Measurements from ENCODE around the gene SNRNP48. TPM values are rescaled to one million over a fixed set of nuclear protein-coding genes. Genes with fewer than 3 reads are reported as not detected.

SNRNP48 gene
- total and polyA plus RNA-seq, 8 donors, result 7.6 to 29.1 (median 26.8) TPM

GRCh38 chr6:7566107-7566506, 23.9 kb upstream of the SNRNP48 start:
- Histone ChIP-seq H3K27ac (no peak overlapping the region), H3K4me1 (peaks cover 0 to 16% of the 10 kb centered on the region in 2 donors), H3K27me3 (peaks cover 0 to 6% of the 10 kb centered on the region in 2 donors), H3K9me3 (no peaks in the 10 kb centered on the region), H3K4me3 (no peak overlapping the region), H3K36me3 (peaks cover 0 to 12% of the 10 kb centered on the region in 2 donors)
- TF ChIP-seq CTCF (IDR thresholded peaks at IDR 0.05), result no peak
- ATAC-seq, result no peak
- intact Hi-C loops (cut with DNase I), result no loop called here
- DNase-seq, result no peak

GRCh38 chr6:7566617-7567173, 23.3 kb upstream of the SNRNP48 start:
- intact Hi-C loops (cut with DNase I), result no loop called here
- DNase-seq (no peak), ATAC-seq (no peak)
- Histone ChIP-seq H3K36me3 (peaks cover 0 to 12% of the 10 kb centered on the region in 2 donors), H3K27ac (no peak overlapping the region), H3K4me1 (peaks cover 0 to 16% of the 10 kb centered on the region in 2 donors), H3K27me3 (peaks cover 0 to 6% of the 10 kb centered on the region in 2 donors), H3K4me3 (no peak overlapping the region), H3K9me3 (no peaks in the 10 kb centered on the region)
- TF ChIP-seq CTCF (IDR thresholded peaks at IDR 0.05), result no peak

GRCh38 chr6:7568021-7568420, 22.0 kb upstream of the SNRNP48 start:
- Histone ChIP-seq H3K4me3 (no peak overlapping the region), H3K9me3 (no peaks in the 10 kb centered on the region), H3K27ac (no peak overlapping the region), H3K27me3 (peaks cover 0 to 6% of the 10 kb centered on the region in 2 donors), H3K36me3 (peaks cover 0 to 19% of the 10 kb centered on the region in 2 donors), H3K4me1 (peaks cover 0 to 5% of the 10 kb centered on the region in 2 donors)
- TF ChIP-seq CTCF (IDR thresholded peaks at IDR 0.05), result no peak
- DNase-seq (no peak), ATAC-seq (no peak)
- intact Hi-C loops (cut with DNase I), result no loop called here

- no peak overlapping the region for H3K4me3 ChIP-seq
- H3K4me1 ChIP-seq, result no peaks in the 10 kb centered on the region
- no peak overlapping the region for H3K27ac ChIP-seq
- peaks cover 0 to 19% of the 10 kb centered on the region in 2 donors for H3K36me3 ChIP-seq
- peaks cover 0 to 6% of the 10 kb centered on the region in 2 donors for H3K27me3 ChIP-seq
- intact Hi-C loops (cut with DNase I), result no loop called here
- no peak for DNase-seq
- no peak for ATAC-seq
- no peaks in the 10 kb centered on the region for H3K9me3 ChIP-seq
- no peak for TF ChIP-seq CTCF (IDR thresholded peaks at IDR 0.05)
Measured at GRCh38 chr6:7569082-7569481, 20.9 kb upstream of the SNRNP48 start.

GRCh38 chr6:7572213-7572943, 17.6 kb upstream of the SNRNP48 start:
- H3K9me3 ChIP-seq, result no peaks in the 10 kb centered on the region
- no peaks in the 10 kb centered on the region for H3K4me1 ChIP-seq
- peaks cover 0 to 13% of the 10 kb centered on the region in 2 donors for H3K36me3 ChIP-seq
- intact Hi-C loops (cut with DNase I), result no loop called here
- H3K4me3 ChIP-seq, result no peak overlapping the region
- no peak for TF ChIP-seq CTCF (IDR thresholded peaks at IDR 0.05)
- DNase-seq, result no peak
- ATAC-seq, result no peak
- H3K27ac ChIP-seq, result no peak overlapping the region
- H3K27me3 ChIP-seq, result no peaks in the 10 kb centered on the region

Data from left lung (tissue), 10 donors.